Osteoblast (primary cell): ENCODE measurements around the gene CCNI2. TPM values are rescaled to one million over a fixed set of nuclear protein-coding genes. Genes with fewer than 3 reads are reported as not detected.

ENCODE experiments used
- DNase-seq: peaks from one replicate; pipeline ENCODE4 v3.0.0; 2011; ENCODE audit warnings: low spot score, mixed read lengths; ENCODE audit not compliant: insufficient read length; ENCODE audit errors: missing footprints
- H2AFZ ChIP-seq: 2 replicates; pipeline ENCODE4 v1.6.0; 2011; ENCODE audit warnings: mild to moderate bottlenecking, low read length
- H3K27ac ChIP-seq: 2 replicates; pipeline ENCODE4 v1.5.1; 2011; ENCODE audit warnings: mild to moderate bottlenecking, low read depth, low read length, moderate library complexity
- H3K27me3 ChIP-seq: 2 replicates; pipeline ENCODE4 v1.6.0; 2012; ENCODE audit warnings: mild to moderate bottlenecking, control low read depth, inconsistent platforms, low read length, moderate library complexity; ENCODE audit not compliant: insufficient read depth
- H3K36me3 ChIP-seq: 2 replicates; pipeline ENCODE4 v1.5.1; 2011; ENCODE audit warnings: mild to moderate bottlenecking, low read length, control low read depth, moderate library complexity; ENCODE audit not compliant: insufficient read depth
- H3K4me1 ChIP-seq: 2 replicates; pipeline ENCODE4 v1.5.1; 2011; ENCODE audit warnings: mild to moderate bottlenecking, low read length, control low read depth, moderate library complexity; ENCODE audit not compliant: insufficient read depth
- H3K4me2 ChIP-seq: 2 replicates; pipeline ENCODE4 v1.6.0; 2011; ENCODE audit warnings: mild to moderate bottlenecking, low read length; ENCODE audit not compliant: insufficient read depth
- H3K4me3 ChIP-seq: fragments of 200-600 bp; sonication (generic); 3 replicates; pipeline ENCODE4 v1.5.1; 2012; ENCODE audit warnings: mild to moderate bottlenecking, low read length, inconsistent platforms; ENCODE audit not compliant: insufficient read depth
- H3K79me2 ChIP-seq: 2 replicates; pipeline ENCODE4 v1.6.0; 2012; ENCODE audit warnings: mild to moderate bottlenecking, low read length, control low read depth, inconsistent platforms; ENCODE audit not compliant: insufficient read depth
- H3K9me3 ChIP-seq: 2 replicates; pipeline ENCODE4 v1.5.1; 2011; ENCODE audit warnings: low read depth, low read length, control low read depth
- H4K20me1 ChIP-seq: 2 replicates; pipeline ENCODE4 v1.6.0; 2012; ENCODE audit warnings: mild to moderate bottlenecking, low read length, control low read depth; ENCODE audit not compliant: insufficient read depth
- total RNA-seq: library from RNA; depleted of rRNA; stranded (reverse); fragments of >200 nt; gene quantifications from 2 replicates; pipeline ENCODE4 v1.2.3, GENCODE V29; 2012
- TF ChIP-seq, protein P1 (sequence below): IDR thresholded peaks from 2 replicates; pipeline ENCODE4 v1.5.1; 2011; ENCODE audit warnings: mild to moderate bottlenecking, low read depth, low read length, moderate library complexity; ENCODE audit errors: extremely low read depth

Gene CCNI2
- total RNA-seq, 1 donor = not detected

DNA sequence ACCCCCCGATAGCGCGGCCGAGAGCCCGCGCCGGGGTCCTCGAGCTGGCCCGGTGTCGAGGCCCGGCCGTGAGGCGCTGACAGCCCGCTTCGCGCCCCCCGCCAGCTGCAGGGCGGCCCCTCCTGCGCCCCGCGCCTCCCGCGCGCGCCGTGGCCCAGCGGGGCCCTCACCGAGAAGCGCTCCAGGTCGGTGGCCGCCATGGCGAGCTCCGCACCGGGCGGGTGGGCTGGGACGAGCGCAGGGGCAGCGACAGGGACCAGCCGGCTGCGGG lies 29.6 kb downstream of the CCNI2 start:
- TF ChIP-seq, protein P1, sequence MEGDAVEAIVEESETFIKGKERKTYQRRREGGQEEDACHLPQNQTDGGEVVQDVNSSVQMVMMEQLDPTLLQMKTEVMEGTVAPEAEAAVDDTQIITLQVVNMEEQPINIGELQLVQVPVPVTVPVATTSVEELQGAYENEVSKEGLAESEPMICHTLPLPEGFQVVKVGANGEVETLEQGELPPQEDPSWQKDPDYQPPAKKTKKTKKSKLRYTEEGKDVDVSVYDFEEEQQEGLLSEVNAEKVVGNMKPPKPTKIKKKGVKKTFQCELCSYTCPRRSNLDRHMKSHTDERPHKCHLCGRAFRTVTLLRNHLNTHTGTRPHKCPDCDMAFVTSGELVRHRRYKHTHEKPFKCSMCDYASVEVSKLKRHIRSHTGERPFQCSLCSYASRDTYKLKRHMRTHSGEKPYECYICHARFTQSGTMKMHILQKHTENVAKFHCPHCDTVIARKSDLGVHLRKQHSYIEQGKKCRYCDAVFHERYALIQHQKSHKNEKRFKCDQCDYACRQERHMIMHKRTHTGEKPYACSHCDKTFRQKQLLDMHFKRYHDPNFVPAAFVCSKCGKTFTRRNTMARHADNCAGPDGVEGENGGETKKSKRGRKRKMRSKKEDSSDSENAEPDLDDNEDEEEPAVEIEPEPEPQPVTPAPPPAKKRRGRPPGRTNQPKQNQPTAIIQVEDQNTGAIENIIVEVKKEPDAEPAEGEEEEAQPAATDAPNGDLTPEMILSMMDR = no peak
- H3K9me3 ChIP-seq = no peaks in the 10 kb centered on the region
- H3K4me2 ChIP-seq = peak overlapping the region; percentile 85
- H3K27ac ChIP-seq = no peak overlapping the region
- H3K79me2 ChIP-seq = peaks cover 43% of the 10 kb centered on the region
- DNase-seq = no peak
- H3K4me1 ChIP-seq = peaks cover 14% of the 10 kb centered on the region
- H2AFZ ChIP-seq = no peak overlapping the region
- peak overlapping the region; percentile 79 for H3K4me3 ChIP-seq
- H4K20me1 ChIP-seq = peaks cover 24% of the 10 kb centered on the region
- no peaks in the 10 kb centered on the region for H3K36me3 ChIP-seq
- no peaks in the 10 kb centered on the region for H3K27me3 ChIP-seq

GRCh38 chr5:132777209-132778069 lies 30.2 kb downstream of the CCNI2 start, which contains the start of gene SEPTIN8:
SEPTIN8 (minus strand) TSS chr5:132777239; CDS start chr5:132777137, 102 bp downstream.
- peak; percentile 97 for DNase-seq
- H3K4me1 ChIP-seq = peaks cover 16% of the 10 kb centered on the region
- peak within 1 kb of the TSS; percentile 84 for H2AFZ ChIP-seq

DNA sequence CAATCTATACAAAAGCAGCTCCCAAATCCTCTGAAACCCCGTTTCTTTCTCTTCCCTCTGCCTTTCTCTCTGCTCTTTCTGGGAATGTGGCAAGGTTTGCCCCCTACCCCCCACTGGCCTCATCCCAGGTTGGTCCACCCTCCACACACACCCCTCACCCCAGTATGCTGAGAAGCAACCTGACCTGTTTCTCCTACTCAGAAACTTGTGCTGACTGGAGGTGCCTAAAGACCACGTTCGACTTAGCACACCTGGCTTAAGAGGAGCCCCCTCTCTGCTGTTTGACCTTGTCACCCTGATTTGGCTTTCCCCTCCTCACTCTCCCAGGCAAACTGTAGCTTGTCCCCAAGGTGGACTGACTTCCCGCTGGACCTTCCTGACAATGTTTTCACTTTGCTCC lies 30.9 kb downstream of the CCNI2 start:
- Histone ChIP-seq H3K4me3 (peak overlapping the region; percentile 79), H3K4me1 (peaks cover 20% of the 10 kb centered on the region), H4K20me1 (peaks cover 16% of the 10 kb centered on the region), H2AFZ (peak overlapping the region; percentile 84), H3K27ac (no peak overlapping the region), H3K36me3 (no peaks in the 10 kb centered on the region), H3K79me2 (peaks cover 30% of the 10 kb centered on the region), H3K4me2 (peak overlapping the region; percentile 80), H3K9me3 (no peaks in the 10 kb centered on the region), H3K27me3 (no peaks in the 10 kb centered on the region)
- TF ChIP-seq, protein P1 = no peak
- no peak for DNase-seq

More at GRCh38 chr5:132777209-132778069, 30.2 kb downstream of the CCNI2 start, which contains the start of gene SEPTIN8:
- H3K36me3 ChIP-seq = no peaks in the 10 kb centered on the region
- TF ChIP-seq, protein P1 = no peak
- no peak within 1 kb of the TSS for H3K27ac ChIP-seq
- no peaks in the 10 kb centered on the region for H3K9me3 ChIP-seq
- H3K4me3 ChIP-seq = peak within 1 kb of the TSS; percentile 79
- peaks cover 37% of the 10 kb centered on the region for H3K79me2 ChIP-seq
- peaks cover 19% of the 10 kb centered on the region for H4K20me1 ChIP-seq
- H3K27me3 ChIP-seq = no peaks in the 10 kb centered on the region
- H3K4me2 ChIP-seq = peak within 1 kb of the TSS; percentile 85

- TF ChIP-seq, protein P1 = no peak
- Histone ChIP-seq H2AFZ (no peak overlapping the region), H3K9me3 (no peaks in the 10 kb centered on the region), H3K27ac (no peak overlapping the region), H3K79me2 (peaks cover 25% of the 10 kb centered on the region), H3K4me3 (no peak overlapping the region), H3K4me1 (peaks cover 23% of the 10 kb centered on the region), H4K20me1 (peaks cover 16% of the 10 kb centered on the region), H3K27me3 (no peaks in the 10 kb centered on the region), H3K36me3 (no peaks in the 10 kb centered on the region), H3K4me2 (no peak overlapping the region)
- DNase-seq = no peak
Measured at GRCh38 chr5:132778856-132779255, 31.6 kb downstream of the CCNI2 start.
